Activated CD8-positive, alpha-beta memory T cell treated with anti-CD3 and anti-CD28 coated beads for 36 hours (primary cell): ENCODE measurements around the gene TRAP1. TPM values are rescaled to one million over a fixed set of nuclear protein-coding genes. Genes with fewer than 3 reads are reported as not detected.
"Not testable (repeated sequence)": the region's sequence is repeated elsewhere in the genome, so short reads cannot be mapped to it uniquely, and the experiment has no call there.

Source experiments
- CTCF ChIA-PET: fragments of 350-600 bp; sonication (Branson Sonifier 250); formaldehyde crosslinking; loops from one replicate; lab custom pipeline; 2021; ENCODE audit warnings: antibody characterized with exemption; lab: Charles Lee
- POLR2A ChIA-PET: fragments of 350-600 bp; sonication (Branson Sonifier 250); formaldehyde crosslinking; loops from one replicate; lab custom pipeline; 2021; ENCODE audit warnings: antibody characterized with exemption; lab: Charles Lee
- total RNA-seq, 2 experiments: library from RNA; stranded (reverse); gene quantifications; one replicate each; pipeline ENCODE4 v1.2.3, GENCODE V29; 2021

TRAP1 gene
- total RNA-seq, 2 experiments from 2014 or later = 331 to 335 TPM

DNA sequence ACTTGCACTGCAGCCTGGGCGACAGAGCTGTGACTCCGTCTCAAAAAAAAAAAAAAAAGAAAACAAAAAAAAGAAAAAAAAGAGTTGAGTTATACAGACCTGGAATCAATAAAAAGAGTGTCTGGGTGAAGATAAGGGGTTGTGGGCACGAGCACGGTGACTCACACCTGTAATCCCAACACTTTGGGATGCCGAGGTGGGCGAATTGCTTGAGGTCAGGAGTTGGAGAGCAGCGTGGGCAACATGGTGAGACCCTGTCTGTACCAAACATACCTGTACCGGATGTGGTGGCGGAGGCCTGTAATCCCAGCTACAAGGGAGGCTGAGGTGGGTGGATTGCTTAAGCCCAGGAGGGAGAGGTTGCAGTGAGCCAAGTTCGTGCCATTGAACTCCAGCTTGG lies 1.3 kb upstream of the TRAP1 start:
- CTCF ChIA-PET = interaction anchor here (1.1 kb wide), 1 partner anchor 17 kb away, joined by 3 read pairs; no protein-coding TSS in a partner anchor
- POLR2A ChIA-PET = interaction anchor here (0.6 kb wide), 2 partner anchors 272 to 465 kb away, joined by 3 to 4 read pairs; no protein-coding TSS in a partner anchor

DNA sequence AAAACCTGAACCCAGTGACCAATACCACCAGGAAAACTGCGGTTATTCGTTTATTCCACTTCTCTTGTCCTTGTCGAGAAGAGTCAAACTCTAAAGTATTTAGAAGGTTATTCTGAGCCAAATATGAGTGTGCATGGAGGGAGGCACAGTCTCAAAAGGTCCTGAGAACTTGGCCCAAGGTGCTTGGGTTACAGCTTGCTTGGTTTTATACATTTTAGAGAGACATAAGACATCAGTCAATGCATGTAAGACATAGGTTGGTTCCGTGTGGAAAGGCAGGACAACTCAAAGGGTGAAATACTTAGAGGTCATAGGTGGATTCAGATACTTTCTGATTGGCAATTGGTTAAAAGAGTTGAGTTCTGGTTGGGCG lies 681 bp upstream of the TRAP1 start:
- CTCF ChIA-PET = interaction anchor here (1.1 kb wide), 1 partner anchor 16 kb away, joined by 3 read pairs; no protein-coding TSS in a partner anchor
- POLR2A ChIA-PET = interaction anchor here (0.6 to 1.5 kb wide), 3 partner anchors 272 to 535 kb away, joined by 3 to 4 read pairs (median 3); no protein-coding TSS in a partner anchor

DNA sequence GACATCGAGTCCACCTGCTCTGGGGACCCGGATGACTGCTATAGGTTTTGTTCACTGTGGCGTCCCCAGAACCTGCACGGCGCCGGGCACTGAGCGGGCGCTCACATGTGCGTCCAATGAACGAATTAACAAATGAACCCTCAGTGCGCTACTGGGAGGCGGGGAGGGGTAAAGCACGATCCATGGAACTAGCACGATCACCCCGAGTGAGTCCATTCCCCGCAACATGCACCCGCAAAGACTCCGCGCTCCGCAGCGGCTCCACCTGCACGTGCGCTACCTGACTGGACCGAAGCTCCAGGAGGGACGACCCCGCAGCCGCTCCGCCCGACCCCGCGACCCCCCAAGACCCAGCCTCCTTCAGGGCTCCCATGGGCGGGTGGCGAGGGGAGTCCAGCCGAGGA lies 491 bp downstream of the TRAP1 start:
- ChIA-PET CTCF (no interaction called here), POLR2A (interaction anchor here (1.5 kb wide), 1 partner anchor 537 kb away, joined by 3 read pairs; no protein-coding TSS in a partner anchor)

DNA sequence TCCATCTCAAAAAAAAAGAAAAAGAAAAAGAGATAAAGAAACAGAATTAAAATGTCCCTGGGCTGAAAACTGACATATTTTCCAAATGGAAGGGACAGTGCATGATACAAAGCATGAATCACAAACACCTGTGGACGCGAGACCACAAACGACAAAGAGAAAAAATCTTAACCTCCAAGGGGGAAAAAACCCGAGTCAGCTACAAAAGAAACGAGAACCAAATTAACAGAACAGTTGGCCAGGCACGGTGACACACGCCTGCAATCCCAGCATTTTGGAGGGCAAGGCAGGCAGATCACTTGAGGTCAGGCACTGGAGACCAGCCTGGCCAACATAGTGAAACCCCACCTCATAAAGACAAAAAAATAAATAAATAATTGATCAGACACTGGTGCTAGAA lies 1.9 kb downstream of the TRAP1 start:
- ChIA-PET POLR2A (no interaction called here), CTCF (no interaction called here)

DNA sequence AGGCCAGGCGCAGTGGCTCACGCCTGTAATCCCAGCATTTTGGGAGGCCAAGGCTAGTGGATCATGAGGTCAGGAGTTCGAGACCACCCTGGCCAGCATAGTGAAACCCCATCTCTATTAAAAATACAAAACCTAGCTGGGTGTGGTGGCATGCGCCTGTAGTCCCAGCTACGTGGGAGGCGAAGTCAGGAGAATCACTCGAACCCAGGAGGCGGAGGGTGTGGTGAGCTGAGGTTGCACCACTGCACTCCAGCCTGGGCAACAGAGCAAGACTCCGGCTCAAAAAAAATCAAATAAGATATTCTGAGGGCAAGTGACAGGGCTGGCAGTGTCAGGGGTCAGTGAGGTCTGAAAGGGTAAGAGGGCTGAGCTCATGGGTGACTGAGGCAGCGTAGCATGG lies 2.9 kb downstream of the TRAP1 start:
- CTCF ChIA-PET, POLR2A ChIA-PET: not testable (repeated sequence)

DNA sequence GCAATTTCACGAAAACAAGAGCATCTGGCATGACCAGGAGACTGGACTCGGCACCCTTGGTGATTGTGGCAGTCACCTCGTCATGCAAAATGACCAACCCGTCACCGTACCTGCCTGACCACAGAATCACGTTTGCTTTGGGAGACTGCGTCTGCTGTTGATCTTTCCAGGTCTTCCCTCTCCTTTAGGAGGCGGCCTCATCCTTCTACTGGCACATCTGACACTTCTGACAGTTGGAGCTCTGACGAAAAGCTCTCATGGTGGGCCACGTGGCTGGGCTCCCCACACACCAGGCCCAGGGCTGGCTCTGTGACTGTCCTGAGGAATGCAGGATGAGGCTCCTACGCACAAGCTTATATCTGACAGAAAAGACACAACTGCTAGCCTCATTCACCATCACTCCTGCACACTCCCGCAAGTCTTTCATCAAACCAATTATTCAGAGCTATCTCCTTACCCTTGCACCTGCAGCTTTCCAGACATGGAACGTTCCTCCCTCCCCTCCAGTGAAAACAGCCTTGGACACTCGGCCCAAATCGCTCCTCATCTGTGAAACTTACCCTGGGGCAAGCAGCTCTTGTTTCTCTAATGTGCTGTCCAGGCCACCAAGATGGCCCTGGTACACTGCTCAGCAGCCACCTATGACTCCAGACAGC lies 3.6 kb downstream of the TRAP1 start:
- ChIA-PET CTCF (interaction anchor here (1.0 kb wide), 1 partner anchor 24 kb away, joined by 3 read pairs; no protein-coding TSS in a partner anchor), POLR2A (interaction anchor here (0.9 kb wide), 1 partner anchor 110 kb away, joined by 4 read pairs; no protein-coding TSS in a partner anchor)

DNA sequence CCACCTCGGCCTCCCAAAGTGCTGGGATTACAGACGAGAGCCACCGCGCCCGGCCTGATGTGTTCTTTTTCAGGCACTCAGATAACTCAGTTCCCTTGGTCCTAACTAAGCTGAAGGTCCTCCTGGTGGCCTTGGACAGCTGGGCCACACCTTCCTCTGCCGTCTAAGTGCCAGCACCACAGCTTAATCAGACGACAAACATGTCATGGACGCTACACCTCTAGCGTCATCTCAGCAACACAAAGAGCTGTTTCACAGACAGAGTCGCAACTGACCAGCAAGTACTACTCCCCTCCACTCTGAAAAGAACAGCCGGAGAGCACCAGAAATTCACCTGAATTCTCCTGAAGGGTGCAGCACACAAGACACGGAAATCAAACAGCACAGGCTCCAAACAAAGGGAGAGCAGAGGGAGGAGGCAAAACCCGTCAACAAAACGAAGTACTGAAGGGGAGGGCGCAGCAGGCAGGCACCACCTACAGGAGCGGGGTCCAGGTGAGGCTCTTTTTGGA lies 4.4 kb downstream of the TRAP1 start:
- ChIA-PET POLR2A (interaction anchor here (0.9 kb wide), 1 partner anchor 111 kb away, joined by 4 read pairs; no protein-coding TSS in a partner anchor), CTCF (interaction anchor here (1.0 kb wide), 1 partner anchor 23 kb away, joined by 3 read pairs; no protein-coding TSS in a partner anchor)

DNA sequence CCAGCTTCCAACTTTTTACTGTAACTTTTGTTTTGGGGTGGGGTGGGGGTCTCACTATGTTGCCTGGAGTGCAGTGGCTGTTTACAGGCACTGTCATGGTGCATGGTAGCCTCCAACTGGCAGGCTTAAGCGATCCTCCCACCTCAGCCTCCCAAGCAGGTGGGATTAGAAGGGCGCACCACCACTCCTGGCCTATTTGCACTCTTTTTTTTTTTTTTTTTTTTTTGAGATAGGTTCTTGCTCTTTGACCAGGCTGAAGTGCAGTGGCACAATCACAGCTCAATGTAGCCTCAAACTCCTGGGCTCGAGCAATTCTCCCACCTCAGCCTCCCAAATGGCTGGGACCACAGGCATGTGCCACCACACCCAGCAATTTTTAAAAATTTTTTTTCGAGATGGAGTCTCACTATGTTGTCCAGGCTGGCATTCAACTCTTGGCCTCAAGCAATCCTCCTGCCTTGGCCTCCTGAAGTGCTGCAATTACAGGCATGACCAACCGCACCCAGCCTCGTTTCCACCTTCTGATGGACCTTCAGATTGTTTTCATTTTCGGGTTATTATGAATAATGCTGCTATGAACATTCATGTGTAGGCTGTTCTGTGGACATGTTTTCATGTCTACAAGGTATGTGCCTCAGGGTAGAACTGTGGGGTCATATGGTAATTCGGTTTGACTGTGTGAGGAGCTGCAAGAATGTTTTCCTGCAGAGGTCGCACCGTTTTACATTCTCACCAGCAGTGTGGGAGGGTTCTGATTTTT lies 10.9 kb downstream of the TRAP1 start:
- ChIA-PET CTCF (interaction anchor here (0.6 to 0.7 kb wide), 2 partner anchors 32 to 172 kb away, joined by 3 read pairs; no protein-coding TSS in a partner anchor), POLR2A (no interaction called here)

DNA sequence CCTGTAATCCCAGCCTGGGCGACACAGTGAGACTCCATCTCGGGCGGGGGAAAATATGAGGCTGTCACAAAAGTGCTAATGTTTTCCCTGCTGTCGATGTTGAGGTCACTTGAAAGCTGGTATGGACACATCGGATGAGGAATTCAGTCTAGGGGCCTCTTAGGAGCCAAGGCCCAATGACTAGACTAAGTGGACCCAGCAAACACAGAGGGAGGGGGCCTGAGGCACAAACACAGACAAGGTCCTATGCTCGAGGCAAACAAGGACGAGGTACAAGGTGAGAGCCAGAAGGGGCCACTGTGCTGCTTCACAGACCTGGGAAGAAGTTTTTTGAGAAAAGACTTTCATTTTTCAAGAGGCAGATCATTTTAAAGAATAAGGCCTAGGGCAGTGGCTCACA lies 15.2 kb downstream of the TRAP1 start:
- POLR2A ChIA-PET = no interaction called here
- CTCF ChIA-PET = interaction anchor here (0.8 kb wide), 1 partner anchor 17 kb away, joined by 3 read pairs; no protein-coding TSS in a partner anchor

DNA sequence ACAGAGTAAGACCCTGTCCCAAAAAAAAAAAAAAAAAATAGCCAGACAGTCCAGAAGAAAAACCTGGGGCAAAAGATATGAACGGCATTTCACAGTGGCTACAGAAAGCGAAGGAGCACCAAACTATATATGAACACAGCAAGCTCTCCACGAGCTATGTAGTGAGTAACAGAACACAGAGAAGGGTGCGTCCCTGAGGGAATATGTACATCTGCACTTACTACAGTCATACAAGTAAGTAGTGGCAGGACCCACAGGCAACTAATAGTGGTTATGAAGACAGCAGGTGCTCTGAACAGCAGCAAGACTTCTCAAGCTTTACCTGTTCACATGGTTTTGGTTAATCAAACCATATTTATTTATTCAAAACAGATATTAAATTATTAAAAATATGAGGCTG lies 15.8 kb downstream of the TRAP1 start:
- ChIA-PET POLR2A (no interaction called here), CTCF (interaction anchor here (0.8 kb wide), 1 partner anchor 17 kb away, joined by 3 read pairs; no protein-coding TSS in a partner anchor)

DNA sequence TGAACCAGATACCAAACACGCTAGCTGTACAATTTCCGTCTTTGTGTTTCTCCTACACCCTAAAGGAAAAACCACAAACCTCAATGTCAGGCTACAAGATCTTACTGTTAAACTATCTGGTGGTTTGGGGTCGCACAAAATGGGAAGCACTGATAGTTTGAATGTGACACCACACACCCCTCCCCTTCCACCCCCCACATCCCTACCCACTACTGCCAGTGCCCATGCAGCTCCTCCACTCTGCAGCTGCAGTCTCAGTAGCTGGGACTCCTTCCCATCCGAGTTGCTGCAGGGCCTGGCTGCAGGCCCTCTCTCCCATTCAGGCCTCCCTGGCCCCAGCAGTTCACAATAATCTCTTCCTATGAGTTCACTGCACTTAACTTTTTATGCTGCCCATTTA lies 18.4 kb downstream of the TRAP1 start:
- ChIA-PET CTCF (no interaction called here), POLR2A (no interaction called here)

DNA sequence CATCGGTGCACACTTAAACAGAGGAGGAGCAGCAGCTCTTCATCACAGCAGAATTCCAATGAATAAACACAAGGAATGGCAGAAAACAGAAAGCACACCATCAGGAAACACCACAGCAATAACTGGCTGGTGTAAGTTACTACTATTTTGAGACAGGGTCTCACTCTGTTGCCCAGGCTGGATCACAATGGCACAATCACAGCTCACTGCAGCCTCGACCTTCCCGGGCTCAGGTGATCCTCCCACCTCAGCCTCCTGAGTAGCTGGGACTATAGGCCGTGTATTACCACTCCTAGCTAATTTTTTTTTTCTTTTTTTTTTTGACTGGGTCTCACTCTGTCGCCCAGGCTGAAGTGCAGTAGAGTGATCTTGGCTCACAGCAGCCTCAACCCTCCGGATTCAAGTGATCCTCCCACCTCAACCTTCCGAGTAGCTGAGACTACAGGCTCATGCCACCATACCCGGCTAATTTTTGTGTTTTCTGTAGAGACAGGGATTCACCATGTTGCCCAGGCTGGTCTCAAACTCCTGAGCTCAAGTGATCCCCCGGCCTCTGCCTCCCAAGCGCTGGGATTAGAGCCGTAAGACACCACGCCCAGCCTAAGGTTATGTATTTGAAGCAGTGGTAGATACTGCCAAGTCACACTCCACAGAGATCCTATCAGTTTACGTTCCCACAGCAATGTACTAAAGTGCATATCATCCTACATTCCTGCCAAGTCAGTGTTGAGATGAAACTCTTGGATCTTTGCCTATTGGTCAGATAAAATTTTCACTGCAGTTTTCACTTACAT lies 20.7 kb downstream of the TRAP1 start:
- ChIA-PET CTCF (no interaction called here), POLR2A (no interaction called here)

DNA sequence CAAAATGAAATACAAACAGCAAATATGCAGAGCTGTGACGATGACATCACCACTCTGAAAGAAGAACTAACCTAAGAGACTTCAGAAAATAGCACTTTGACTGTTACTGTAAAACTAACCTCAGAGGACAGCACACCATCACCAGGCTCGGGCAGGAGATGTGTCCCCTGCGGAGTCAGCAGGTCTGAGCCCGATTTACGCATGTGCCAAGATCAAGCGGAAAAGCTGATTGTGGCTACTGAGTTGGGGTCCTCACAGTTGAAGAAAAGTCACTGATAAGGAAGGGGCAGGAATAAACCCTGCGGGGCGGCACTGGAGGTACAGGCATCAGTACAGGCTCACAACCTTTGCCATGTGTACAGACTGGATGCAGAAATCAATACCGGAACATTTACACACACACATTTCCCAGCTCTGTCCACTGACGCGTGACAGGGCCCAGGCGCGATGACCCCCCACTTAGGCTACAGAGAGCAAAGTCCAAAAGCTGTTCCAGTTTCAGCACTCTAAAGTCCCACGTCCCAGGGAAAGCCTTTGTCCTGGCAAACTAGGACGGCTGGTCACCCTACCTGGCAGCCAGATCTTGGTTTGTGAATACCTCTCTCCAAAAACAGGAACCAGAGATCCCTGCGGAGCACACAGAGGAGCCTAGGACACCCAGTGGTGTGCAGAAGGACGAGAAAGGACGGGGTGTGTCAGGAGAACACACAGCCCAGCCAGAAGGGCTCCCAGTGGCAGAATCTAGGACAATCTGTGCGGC lies 21.5 kb downstream of the TRAP1 start:
- POLR2A ChIA-PET = no interaction called here
- CTCF ChIA-PET = no interaction called here

DNA sequence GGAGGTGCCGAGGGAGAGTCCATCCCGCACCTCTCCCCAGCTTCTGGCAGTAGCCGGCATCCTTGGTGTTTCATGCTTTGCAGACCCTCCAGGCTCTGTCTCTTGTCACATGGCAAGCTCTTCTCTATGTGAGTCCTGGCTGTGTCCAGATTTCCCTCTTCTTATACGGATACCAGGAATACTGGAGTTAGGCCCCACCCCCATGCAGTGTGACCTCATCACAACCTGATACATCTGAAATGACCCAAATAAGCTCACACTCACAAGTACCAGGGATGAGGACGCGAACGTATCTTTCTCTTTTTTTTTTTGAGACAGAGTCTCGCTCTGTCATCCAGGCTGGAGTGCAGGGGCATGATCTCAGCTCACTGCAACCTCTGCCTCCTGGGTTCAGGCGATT lies 23.3 kb downstream of the TRAP1 start:
- CTCF ChIA-PET = no interaction called here
- POLR2A ChIA-PET = no interaction called here

DNA sequence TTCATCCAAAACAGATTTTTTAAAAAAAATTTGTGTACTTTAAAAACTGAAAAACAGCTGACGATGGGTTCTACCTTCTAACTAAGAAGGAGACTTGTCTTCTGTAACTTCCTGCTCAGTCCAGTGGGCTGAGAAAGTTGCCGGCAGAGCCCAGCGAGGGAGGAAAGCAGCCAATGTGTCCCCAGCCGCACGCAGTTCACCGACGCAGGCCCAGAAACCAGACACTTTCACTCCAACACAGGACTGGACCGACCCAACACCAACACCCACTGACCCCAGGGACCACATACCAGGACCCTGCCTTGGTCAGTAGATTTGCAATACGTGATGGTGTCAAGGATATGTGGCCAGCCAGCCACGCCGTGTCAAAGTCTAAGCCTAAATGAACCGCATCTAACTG lies 25.6 kb downstream of the TRAP1 start:
- ChIA-PET CTCF (interaction anchor here (1.2 kb wide), 1 partner anchor 9 kb away, joined by 4 read pairs; no protein-coding TSS in a partner anchor), POLR2A (no interaction called here)

DNA sequence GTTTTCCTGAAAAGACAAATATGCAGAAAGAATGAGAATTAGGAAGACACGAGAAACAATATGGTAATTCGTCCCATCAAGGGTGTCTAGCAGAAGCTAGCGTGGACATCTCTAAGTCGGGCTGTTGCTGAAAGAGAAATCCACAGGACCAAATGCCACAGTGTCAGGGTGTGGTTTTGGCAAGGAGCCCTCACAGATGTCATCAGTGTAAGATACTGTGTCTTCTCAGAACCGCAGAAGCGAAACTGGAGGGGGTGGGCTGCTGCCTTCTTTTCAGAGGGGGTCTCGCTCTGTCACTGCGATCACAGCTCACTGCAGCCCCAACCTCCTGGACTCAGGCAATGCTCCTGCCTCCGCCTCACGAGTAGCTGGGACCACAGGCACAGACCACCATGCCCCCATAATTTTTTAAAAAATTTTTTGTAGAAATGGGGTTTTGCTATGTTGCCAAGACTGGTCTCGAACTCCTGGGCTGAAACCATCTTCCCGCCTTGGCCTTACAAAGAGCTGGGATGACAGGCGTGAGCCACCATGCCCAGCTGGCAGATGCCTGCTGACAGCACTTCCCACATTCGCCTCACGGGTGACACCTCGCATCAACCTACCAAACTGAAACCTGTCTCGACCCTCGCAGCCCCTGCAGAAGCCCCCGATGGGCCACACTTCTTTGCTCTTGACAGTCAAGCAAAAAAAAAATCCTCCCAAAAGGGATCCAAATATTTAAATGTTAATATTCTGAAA lies 26.2 kb downstream of the TRAP1 start:
- POLR2A ChIA-PET = no interaction called here

DNA sequence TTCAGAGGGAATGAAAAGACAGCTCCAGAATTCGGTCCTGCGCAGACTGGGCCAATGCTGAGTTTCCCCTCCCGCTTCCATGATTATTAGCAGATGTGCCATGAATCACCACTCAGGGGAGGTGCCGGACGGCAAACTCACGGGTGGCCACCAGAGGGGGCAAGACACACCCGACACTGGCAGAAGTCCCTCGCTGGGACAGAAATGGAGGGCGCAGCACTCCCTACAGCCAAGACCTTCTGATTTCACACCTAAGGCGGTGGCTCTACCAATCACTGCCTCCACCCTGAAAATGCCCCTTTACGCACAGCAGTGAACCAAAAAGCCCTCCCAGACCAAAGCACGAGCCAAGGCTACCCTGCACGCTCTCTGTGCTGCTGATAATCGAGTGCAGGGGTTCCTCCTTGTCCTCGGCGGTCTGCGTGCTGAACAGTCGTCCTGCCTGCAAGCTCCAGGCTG lies 26.8 kb downstream of the TRAP1 start:
- ChIA-PET POLR2A (no interaction called here), CTCF (interaction anchor here (0.5 to 1.4 kb wide), 6 partner anchors 10 to 188 kb away, joined by 3 to 4 read pairs (median 3); no protein-coding TSS in a partner anchor)

More for the DNA sequence above, 26.2 kb downstream of the TRAP1 start:
- CTCF ChIA-PET = interaction anchor here (0.6 to 1.4 kb wide), 4 partner anchors 9 to 187 kb away, joined by 3 to 4 read pairs (median 4); no protein-coding TSS in a partner anchor
